Neuron (in vitro differentiated cells): ENCODE results near the gene TMSB10.

Experiments
- H2AFZ ChIP-seq: one replicate; pipeline ENCODE4 v1.6.1; 2013; ENCODE audit warnings: low read depth, mild to moderate bottlenecking, inconsistent platforms, low read length, moderate library complexity
- H3K27me3 ChIP-seq: one replicate; pipeline ENCODE4 v1.6.1; 2013; ENCODE audit warnings: low read length; ENCODE audit not compliant: insufficient read depth
- H3K36me3 ChIP-seq: one replicate; pipeline ENCODE4 v1.6.1; 2013; ENCODE audit warnings: low read length; ENCODE audit not compliant: insufficient read depth
- H3K4me1 ChIP-seq: one replicate; pipeline ENCODE4 v1.6.1; 2013; ENCODE audit warnings: low read length; ENCODE audit not compliant: insufficient read depth
- H3K4me3 ChIP-seq: 2 replicates; pipeline ENCODE4 v1.5.1; 2013; ENCODE audit warnings: mild to moderate bottlenecking, low read length, moderate library complexity
- H3K9me3 ChIP-seq: one replicate; pipeline ENCODE4 v1.6.1; 2013; ENCODE audit warnings: low read length

The TMSB10 gene

DNA sequence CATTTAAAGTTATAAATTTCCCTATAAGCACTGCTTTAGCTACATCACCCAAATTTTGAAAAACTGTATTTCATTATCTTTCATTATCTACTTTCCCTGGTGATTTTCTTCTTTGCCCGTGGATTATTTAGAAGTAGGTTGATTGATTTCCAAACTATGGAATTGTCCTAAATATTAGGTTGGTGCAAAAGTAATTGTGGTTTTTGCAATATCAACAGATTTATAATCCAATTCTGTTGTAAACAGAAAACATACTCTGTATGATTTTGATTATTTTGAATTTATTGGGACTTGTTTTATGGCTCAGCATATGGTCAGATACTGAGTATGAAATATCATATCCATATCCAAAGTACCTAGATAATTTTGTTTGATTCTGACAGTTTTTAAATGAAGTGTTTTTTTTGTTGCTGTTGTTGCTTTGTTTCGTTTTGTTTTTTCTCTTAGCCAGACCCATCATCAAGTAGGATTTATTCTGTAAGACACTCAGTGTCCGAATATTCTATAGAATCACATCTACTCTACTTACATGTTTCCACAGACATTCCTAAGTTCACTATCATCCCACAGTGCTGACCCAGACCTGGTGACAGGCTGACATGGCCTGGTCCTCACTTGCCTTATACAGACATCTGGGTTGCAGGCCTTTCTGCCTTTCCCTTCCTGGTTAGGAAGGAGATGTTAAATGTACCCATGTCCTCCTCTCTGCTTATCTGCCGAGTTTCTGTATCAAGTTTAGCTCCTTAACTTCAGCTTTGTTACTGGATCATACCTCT lies 22.5 kb upstream of the TMSB10 start:
- no peak overlapping the region for H2AFZ ChIP-seq
- peaks cover 21% of the 10 kb centered on the region for H3K4me1 ChIP-seq
- H3K4me3 ChIP-seq = no peak overlapping the region
- H3K36me3 ChIP-seq = no peaks in the 10 kb centered on the region
- H3K27me3 ChIP-seq = peaks cover 71% of the 10 kb centered on the region
- H3K9me3 ChIP-seq = no peaks in the 10 kb centered on the region

DNA sequence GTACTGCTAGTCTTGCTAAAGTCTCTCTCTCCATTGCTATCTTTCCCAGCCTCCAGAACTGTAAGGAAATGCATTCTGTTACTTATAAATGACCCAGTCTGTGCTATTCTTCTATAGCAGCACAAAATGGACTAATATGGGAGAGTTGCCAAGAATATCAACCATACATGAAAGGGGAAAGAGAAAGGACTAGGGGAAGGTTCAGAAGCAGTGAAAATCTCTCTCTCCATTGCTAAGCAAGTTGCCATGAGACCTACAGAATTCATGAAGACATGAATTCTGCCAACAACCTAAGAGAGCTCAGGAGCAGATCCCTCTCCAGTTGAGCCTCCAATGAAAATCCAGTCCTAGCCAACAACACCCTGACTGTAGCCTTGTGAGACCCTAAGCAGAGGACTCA lies 21.0 kb upstream of the TMSB10 start:
- Histone ChIP-seq H3K27me3 (peaks cover 56% of the 10 kb centered on the region), H3K4me3 (no peak overlapping the region), H2AFZ (no peak overlapping the region), H3K4me1 (peaks cover 21% of the 10 kb centered on the region), H3K36me3 (no peaks in the 10 kb centered on the region), H3K9me3 (no peaks in the 10 kb centered on the region)

DNA sequence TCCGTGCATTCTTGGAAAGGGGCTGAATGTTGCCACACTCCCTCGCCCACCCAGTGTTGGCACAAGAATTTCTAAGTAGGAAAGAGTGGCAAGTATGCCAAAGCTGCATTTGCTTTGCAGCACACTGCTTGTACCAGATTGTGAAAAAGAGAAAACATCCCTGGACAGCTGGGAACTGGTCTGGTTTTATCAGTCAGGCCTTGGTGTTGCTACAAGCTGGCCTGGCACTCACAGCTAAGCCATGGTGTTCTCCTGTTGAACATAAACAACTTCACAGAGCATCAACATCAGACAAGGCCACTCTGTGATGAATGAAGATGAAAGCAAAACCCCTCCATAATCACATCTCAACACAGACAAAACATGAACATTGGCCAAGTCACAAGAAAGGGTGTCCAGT lies 20.3 kb upstream of the TMSB10 start:
- no peaks in the 10 kb centered on the region for H3K36me3 ChIP-seq
- H3K27me3 ChIP-seq = peaks cover 51% of the 10 kb centered on the region
- H3K4me3 ChIP-seq = no peak overlapping the region
- H3K4me1 ChIP-seq = peaks cover 18% of the 10 kb centered on the region
- no peaks in the 10 kb centered on the region for H3K9me3 ChIP-seq
- no peak overlapping the region for H2AFZ ChIP-seq

DNA sequence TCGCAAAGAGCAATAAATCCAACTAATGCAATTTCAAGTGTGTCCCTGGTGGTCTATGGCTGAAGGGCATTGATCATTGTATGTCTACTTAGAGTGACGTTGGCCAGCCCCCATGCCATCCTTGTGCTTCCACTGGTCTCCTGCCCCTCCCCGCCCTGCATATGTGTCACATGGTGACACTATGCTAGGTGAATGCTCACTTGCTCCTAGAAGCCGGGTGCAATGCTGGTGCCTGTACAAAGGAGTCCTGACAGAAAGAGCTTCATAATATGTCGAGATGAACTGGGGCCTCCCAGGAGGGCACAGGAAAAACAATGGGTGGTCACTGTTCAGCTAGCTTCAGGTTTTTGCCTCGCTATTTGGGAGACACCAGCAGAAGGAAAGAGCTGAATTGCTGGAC lies 18.7 kb upstream of the TMSB10 start:
- H3K36me3 ChIP-seq = no peaks in the 10 kb centered on the region
- peaks cover 3% of the 10 kb centered on the region for H3K4me1 ChIP-seq
- peaks cover 36% of the 10 kb centered on the region for H3K27me3 ChIP-seq
- no peaks in the 10 kb centered on the region for H3K9me3 ChIP-seq
- H2AFZ ChIP-seq = no peak overlapping the region
- no peak overlapping the region for H3K4me3 ChIP-seq

DNA sequence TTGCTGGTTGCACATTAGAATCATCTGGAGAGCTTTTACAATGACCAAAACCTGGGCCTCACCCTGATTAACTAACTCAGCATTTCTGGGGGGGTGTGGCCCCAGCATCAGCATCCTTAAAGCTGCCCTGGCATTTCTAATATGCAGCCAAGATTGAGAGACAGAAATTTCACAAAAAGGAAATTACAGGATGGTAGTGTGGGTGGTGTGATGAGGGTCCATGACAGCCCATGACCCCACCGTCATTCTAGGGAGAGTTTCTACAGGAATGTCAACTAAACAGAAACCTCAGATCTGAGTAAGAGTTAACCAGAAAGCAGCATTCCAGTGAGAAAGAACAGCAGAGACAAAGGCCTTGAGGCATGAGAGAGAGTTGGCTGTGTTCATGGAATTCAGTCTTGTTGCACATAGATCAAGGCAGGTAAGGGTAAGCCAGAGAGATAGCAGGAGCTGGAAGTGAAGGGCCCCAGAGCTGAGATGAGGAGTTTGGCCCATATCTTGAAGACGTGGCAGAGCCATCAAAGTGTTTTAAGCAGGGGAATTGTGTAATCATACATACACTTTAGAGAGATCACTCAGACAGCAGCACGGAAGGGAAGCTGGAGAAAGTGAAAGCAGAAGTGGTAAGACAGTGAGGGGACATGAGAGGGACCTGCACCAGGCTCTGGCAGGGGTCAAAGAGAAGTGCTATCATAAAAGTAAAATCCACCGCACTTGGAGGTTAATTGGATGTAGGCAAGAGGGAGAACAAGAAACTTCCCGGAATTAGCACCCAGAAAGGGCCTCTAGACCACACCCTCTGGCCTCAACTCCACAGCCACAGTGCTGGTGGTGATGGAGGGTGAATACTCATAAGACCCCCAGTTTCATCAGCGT lies 16.8 kb upstream of the TMSB10 start:
- Histone ChIP-seq H3K4me1 (no peaks in the 10 kb centered on the region), H3K9me3 (no peaks in the 10 kb centered on the region), H3K36me3 (no peaks in the 10 kb centered on the region), H3K27me3 (peaks cover 24% of the 10 kb centered on the region), H2AFZ (no peak overlapping the region), H3K4me3 (no peak overlapping the region)

DNA sequence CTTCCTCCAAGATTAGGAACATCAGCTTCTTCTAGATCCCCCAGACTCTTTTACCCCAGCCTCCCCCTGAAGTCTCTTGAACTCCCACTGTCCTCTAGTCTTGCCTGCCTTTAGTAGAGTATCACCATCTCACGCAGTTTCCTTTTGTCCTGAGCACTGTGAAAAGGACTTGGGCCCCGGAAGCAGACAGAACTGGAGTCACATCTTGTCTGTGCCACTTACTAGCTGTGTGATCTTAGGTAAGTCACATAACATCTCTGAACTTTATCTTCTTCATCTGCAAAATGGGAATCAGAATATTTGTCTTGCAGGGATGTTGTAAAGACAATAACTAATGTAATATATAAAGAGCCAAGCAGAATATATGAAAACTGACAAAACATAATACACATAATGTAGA lies 16.1 kb upstream of the TMSB10 start:
- Histone ChIP-seq H3K4me1 (no peaks in the 10 kb centered on the region), H3K36me3 (no peaks in the 10 kb centered on the region), H3K9me3 (no peaks in the 10 kb centered on the region), H3K4me3 (no peak overlapping the region), H3K27me3 (peaks cover 17% of the 10 kb centered on the region), H2AFZ (no peak overlapping the region)

DNA sequence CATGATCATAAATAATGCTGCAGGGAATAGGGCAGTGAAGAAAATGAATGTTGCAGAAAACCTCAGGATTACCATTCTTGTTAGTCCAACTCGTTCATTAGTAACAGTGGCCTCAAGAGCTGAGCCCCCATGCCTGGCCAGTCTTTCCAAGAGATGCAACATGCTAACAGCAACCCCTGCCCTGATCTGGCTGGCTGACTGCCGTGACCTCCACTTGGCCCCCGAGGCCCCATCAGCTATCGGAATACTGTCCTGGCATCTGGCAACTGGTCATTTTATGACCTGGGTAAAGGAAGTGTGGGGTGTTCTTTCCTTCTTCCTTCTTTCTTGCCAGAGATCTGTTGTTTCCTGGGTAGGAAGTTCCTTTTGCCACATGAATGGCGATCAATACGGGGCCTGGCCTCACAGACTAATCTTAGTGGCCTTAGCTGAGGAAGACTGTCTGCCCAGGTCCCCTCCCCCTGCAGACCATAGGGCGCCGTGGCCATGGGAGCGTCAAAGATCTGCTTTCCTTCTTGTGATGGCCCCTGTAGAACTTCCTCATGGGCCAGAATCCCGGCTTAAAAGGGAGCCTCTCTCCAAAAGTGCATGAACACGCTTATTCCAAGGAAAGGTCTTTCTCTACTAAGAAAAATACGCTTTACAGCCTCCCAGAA lies 14.0 kb upstream of the TMSB10 start:
- Histone ChIP-seq H3K36me3 (no peaks in the 10 kb centered on the region), H3K9me3 (no peaks in the 10 kb centered on the region), H3K4me1 (no peaks in the 10 kb centered on the region), H3K27me3 (peaks cover 9% of the 10 kb centered on the region), H2AFZ (no peak overlapping the region), H3K4me3 (no peak overlapping the region)

DNA sequence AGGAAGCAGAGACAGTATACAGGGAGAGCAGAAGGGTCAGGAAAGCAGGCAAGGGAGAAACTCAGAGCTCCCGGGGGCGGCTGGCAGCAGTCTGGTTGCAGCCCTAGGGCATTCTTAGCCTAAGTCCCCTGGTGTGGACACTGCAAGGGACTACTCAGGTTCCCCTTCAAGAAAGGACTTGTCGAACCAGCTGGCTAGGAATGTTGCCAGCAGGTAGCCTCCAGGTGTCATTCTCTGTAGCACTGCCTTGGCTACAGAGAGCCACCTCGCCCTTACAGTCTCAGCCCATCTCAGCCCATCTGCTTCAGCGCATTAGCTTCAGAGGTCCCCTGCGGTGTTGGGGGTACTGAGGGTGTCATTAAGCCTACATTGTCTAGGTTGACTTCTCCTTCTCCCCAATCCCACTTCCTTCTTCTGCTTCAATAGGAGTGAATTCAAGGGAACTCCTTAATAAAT lies 11.3 kb upstream of the TMSB10 start:
- Histone ChIP-seq H3K4me3 (no peak overlapping the region), H3K4me1 (no peaks in the 10 kb centered on the region), H2AFZ (no peak overlapping the region), H3K36me3 (no peaks in the 10 kb centered on the region), H3K9me3 (no peaks in the 10 kb centered on the region), H3K27me3 (peaks cover 5% of the 10 kb centered on the region)

DNA sequence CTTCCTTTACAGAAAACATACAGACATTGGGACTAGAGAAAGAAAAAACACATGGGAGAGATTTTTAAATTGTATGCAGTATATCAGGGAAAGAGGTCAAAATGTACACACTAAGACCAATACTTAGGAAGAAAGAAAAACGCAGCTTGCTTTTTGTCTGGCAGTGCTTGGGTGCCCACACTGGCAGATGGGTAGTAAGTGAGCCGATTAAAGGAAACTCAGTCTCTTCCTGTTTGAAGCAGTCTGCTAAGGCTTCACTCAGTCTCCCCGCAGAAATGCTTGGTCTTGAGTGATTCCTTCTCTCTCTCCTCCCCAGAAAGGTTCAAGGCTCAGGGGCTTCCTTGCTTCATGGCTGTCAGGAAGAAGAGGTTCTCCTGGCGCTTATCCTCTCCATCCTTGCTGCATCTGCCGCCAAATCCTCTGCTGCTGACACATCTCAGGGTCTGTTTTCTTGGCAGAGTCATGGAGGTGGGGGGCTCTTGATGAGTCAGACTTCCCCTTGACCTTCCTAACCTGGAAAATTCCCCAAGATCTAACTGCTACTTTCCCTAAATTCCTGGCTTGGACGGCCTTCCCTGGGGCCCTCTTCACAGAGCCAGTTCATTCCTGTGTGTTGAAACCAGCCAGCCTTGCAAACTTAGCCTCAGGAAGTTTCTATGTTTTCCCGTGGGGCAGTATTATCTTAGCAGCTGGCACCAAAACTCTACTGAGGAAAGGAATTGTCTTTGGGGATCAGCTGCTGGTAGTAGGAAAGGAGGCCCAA lies 10.5 kb upstream of the TMSB10 start:
- Histone ChIP-seq H2AFZ (no peak overlapping the region), H3K27me3 (peaks cover 5% of the 10 kb centered on the region), H3K4me3 (no peak overlapping the region), H3K9me3 (no peaks in the 10 kb centered on the region), H3K36me3 (no peaks in the 10 kb centered on the region), H3K4me1 (no peaks in the 10 kb centered on the region)

DNA sequence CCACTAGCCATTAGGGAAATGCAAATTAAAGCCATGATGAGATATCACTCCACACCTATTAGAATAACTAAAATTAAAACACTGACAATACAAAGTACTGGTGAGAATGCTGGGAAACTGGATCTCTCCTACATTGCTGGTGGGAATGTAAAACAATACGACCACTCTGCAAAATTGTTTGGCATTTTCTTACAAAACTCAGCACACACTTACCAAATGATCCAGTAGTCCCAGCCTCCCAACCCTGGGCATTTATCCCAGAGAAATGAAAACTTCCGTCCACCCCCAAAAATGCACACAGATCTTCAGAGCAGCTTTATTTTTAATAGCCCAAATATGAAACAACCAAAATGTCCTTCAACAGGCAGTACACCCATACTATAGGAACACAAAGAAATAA lies 8.9 kb upstream of the TMSB10 start:
- H2AFZ ChIP-seq = no peak overlapping the region
- no peak overlapping the region for H3K4me3 ChIP-seq
- H3K4me1 ChIP-seq = peaks cover 6% of the 10 kb centered on the region
- no peaks in the 10 kb centered on the region for H3K9me3 ChIP-seq
- H3K27me3 ChIP-seq = peaks cover 5% of the 10 kb centered on the region
- no peaks in the 10 kb centered on the region for H3K36me3 ChIP-seq

DNA sequence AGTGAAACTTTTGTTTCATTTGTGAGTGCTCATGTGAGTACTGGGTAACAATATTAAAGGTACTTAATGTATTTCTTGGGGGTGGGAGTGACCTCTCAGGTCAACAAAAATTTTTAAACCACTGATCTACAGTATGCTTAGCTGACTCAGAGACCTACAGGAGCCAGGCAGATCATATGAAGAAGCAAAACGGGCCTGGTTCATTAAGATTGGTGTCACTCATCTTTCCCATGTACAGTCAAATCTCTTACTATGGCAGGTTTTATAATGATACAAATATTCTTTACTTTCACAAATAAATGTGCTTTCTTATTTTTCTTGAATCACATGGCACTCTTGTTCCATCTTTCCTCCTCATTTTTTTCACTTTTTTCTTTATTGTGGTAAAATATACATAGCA lies 7.7 kb upstream of the TMSB10 start:
- Histone ChIP-seq H3K36me3 (no peaks in the 10 kb centered on the region), H2AFZ (no peak overlapping the region), H3K4me1 (peaks cover 17% of the 10 kb centered on the region), H3K4me3 (no peak overlapping the region), H3K27me3 (peaks cover 5% of the 10 kb centered on the region), H3K9me3 (no peaks in the 10 kb centered on the region)

DNA sequence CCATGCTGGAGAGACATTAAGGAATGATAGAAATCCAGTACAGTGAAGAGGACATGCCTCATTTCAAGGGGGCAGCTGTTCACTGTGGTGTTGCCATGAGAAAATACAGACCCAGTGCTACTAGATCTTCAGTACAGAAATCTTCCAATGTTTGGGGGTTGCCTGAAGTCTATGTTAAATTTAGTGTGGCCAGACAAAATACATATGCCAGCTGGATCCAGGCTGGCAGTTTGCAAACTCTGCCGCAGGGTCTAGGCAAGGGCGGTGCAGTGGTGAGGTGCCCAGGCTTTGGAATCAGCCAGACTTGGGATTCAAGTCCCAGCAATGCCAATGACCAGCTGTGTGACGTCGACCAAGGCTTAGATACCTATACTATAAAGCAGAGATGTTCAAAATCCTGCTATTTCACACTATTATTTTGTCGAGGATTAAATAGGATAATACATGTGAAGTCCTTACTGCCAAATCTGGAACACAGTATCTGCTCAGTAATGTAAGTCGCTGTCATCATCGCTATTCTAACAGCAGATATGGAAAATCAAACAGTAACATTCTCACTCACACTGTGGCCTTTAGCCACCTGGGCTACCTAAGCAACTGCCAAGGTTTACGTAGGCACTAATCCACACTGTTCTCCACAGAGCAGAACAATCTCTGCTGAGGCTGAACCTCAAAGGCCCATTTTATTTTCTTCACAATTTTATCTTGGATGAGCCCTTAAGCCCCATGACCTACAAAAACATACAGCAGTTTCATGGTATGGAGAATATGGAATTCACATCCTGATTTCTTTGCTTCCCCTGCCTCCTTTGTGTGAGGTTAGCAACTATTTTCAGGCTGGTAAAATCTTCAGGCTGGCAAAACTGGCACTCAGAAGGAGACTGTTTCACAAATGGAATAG lies 5.9 kb upstream of the TMSB10 start:
- no peak overlapping the region for H3K4me3 ChIP-seq
- no peak overlapping the region for H2AFZ ChIP-seq

More for the DNA sequence above, 5.9 kb upstream of the TMSB10 start:
- Histone ChIP-seq H3K36me3 (no peaks in the 10 kb centered on the region), H3K27me3 (peaks cover 5% of the 10 kb centered on the region), H3K9me3 (no peaks in the 10 kb centered on the region), H3K4me1 (peaks cover 18% of the 10 kb centered on the region)
